HG03103 (cell line): ENCODE measurements around the gene COL18A1.

Source experiments
- ATAC-seq: cut with Tn5 transposase; IDR thresholded peaks from one replicate; pipeline ENCODE4 v1.9.1; 2021; ENCODE audit warnings: low read depth; ENCODE audit not compliant: unreplicated experiment

The COL18A1 gene

GRCh38 chr21:45396620-45396995 is 8.4 kb upstream of the COL18A1 start:
- ATAC-seq: no peak

GRCh38 chr21:45397381-45397780 is 7.6 kb upstream of the COL18A1 start:
- ATAC-seq: no peak

DNA sequence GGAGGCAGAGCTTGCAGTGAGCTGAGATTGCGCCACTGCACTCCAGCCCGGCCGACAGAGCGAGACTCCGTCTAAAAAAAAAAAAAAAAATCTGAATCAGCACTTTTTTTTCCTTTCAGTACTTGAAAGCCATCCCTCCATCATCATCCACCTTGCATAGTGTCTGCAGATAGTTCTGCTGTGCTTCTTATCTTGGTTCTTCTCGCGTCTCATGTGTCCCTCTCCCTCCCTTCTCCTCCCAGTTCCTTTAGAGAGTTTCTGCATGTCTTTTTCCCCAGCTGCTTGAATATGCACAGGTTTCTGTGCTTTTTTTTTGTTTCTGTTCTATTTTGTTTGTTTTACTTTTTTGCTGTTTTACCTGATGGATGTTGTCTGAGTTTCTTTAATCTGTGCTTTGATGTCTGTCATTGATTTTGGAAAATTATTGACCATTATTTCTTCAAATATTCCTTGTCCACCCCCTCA is 3.9 kb upstream of the COL18A1 start:
- ATAC-seq: no peak

GRCh38 chr21:45401916-45402900 is 2.8 kb upstream of the COL18A1 start:
- ATAC-seq: no peak

- no peak for ATAC-seq
Observed at GRCh38 chr21:45403133-45403824, 1.7 kb upstream of the COL18A1 start.

DNA sequence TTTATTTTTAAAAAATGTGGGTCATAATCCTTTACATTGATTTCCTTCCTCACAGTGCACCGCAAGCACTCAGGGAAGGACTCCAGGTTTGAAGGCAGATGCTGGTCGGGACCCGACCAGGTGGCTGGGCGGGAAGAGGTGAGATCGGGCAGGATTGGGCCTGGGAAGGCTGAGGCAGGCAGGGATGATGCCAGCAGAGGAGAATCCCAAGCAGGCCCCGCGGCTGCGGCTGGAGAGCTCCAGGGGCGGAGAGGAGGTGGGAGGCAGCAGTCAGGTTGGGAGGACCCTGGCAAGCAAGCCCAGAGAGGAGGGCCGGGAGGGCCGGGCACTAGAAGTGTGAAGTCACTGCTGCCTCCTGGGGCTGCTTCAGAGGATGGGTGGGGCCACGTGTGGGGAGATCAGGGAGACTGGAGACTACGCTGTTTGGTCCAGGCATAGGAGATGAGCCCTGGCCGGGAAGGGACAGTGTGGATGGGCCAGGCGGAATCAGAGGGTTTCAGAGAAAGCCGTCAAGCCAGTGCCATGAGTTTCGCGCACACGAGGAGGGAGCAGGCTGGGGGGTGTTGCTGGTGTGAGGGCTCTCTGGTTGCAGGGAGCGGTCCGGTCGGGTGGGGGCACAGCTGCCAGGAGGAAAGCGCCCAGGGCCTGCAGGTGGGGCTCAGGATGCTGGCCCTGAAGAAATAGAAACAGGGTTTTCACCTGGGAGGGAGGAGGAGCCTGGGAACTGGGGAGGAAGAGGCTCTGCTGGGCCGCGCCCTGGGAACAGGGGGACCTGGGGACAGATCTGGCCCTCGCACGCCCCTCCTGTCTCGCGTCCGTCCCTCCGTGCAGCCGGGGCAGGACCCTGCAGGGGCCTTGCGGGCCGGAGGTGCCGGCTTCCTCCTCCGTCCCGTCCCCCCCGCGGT is 888 bp upstream of the COL18A1 start:
- ATAC-seq: no peak

- no peak for ATAC-seq
Observed at GRCh38 chr21:45405271-45405818, 380 bp downstream of the COL18A1 start.

DNA sequence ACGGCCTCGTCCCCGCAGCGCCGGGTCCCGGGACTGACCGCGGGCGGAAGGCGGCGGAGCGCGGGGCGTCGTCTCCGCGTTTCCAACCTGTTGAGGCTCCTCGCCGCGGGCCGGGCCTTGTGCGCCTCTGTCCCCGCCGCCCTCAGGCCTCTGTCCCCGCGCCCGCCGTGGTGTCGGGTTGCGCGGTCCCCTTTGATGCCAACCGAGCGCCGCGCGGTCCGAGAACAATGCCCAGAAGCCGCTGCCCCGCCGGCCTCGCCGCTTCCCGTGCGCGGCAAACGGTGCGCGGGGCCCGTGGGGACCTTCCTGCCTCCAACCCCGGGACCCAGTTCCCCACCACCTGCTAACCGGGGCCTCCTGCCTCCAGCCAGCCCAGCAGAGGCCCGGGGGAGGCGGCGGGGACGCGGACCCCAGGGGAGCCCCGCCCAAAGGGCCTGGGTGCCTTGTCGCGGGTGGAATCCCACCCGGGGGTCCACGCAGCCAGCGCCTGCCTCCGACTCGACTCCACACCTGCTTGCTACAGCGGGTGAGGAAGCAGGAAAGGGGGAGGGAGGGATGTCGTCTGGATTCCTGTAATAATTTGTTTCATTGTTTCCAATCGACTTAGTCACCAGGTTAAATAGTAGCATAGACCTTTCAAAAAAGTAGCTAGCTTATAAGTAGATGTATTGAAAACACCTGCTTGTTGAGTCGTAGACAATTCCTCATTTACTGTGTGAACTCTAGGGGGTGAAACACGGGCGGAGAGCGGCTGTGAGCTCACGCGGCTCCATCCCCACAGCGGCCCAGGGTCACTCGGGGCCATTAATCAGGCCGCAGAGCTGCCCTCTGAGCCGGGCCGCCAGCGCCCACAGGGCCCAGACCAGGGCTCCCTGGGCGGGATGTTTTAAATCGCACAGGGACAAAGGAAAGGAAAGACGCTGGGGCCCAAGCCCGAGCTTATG is 1.1 kb downstream of the COL18A1 start:
- ATAC-seq: no peak

DNA sequence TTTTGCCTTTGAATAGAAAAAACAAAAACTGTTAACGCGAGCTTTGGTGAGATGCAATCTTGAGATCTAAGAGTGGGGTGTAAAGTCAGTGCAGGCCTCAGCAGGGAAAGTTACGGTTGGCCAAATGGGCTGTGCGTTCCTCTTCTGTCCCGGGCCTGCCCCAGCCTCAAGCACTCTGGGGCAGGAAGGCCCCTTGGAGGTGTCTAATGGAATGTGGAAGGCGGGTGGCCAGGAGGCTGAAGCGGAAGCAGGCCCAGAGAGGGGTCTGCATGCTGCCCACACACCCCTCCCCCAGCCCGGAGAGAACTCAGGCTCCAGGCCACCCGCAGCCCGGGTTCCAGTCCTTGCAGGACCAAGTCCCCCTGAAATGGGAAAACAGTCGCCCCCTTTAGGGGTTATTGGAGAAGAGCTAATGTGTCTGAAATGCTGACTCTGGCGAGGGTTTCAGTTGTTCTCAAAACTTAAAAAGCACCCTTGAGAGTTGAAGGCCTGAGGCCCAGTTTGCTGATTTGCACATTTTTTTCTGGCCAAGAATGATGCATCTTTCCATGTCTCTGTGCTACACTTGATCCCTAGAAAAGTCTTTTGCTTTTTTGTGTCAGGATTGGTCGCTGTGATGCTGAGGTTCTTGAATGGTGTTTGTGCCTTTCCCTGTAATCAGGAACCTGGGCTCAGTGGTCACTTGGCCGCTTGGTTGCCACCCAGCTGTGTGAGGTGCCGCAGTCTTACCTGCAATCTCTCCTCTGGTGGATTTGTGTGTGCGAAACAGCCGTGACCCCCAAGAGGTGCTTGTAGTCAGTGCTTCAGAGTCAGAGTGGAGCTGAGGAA is 2.0 kb downstream of the COL18A1 start:
- no peak for ATAC-seq

DNA sequence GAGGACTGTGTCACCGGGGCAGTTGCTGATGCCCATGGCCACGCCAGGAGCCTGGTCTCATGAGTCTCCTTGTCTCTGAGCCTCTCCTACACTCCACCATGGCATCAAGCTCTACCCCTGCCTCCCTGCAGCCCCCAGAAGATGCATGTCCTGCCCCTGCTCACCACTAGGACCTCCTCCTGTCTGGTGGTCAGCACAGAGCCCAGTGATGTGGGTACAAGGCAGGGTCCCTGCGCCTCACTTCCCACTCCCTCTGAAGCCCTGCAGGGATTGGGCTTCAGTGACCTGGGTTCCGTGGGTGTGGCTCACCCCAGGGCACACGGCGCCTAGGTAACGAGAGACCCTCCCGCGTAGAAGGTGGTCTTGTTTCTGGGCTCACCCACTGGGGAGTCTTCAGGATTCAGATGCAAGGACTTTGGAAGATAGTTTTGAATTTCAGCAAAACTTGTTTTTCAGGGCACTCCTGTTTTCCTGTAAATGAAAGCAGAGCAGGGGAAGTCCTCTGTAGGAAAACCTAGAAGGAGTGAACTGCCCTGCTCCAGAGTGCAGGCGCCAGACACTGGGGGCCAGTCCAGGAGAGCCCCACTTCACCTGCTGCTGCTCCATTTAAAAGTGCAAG is 2.8 kb downstream of the COL18A1 start:
- no peak for ATAC-seq

- no peak for ATAC-seq
Observed at GRCh38 chr21:45408271-45408791, 3.4 kb downstream of the COL18A1 start.

DNA sequence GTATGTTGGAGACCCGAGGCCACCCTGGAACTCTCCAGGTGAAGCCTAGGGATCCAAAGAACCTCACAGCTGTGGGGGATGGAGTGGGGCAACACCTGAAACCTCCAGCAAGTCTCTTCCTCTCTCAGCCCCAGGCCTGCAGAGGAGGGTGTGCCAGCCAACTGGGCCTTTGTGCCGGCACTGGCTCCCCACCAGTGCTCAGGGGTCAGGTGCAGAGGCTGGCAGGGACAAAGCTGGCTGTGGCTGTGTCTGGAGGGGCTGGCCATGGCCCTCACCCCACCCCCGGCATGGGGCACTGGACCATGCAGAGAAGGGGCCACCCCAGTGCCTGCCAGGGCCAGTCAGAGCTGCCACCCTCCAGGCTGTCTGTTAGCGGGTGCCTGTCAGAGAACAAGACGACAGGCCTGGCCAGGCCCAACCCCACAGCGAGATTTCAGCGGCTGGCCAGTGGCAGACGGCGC is 3.9 kb downstream of the COL18A1 start:
- ATAC-seq: no peak

DNA sequence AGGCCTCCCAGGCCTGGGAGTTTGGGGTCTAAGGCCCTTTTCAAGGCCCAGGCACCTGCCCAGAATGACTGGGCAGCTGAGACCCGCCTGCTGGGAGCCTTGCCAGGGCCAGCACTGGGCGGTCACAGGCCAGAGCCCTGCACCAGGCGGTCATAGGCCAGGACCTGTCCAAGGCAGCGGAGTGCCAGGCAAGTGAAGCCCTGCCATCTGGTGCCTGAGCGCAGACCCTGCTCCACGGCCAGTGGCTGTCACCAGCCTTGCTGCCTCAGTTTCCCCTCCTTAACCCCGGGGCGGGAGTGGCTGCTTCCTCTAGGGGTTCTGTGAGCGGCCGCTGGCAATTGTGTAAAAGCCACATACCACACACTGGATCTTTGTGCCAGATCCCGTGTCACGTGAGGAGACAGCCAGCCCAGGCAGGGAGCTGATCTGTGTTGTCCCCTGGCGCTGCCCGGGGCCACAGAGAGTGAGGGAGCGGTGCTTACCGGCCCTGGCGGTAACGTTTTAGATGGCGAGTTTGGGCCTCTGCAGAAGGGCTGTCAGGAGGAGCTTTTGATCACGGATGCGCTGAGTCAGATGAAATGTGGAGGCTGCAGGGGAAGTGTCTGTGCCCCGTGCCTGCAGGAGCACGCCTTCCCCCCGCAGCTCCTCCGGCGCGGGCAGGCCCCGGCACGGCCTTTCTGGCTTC is 4.6 kb downstream of the COL18A1 start:
- no peak for ATAC-seq

DNA sequence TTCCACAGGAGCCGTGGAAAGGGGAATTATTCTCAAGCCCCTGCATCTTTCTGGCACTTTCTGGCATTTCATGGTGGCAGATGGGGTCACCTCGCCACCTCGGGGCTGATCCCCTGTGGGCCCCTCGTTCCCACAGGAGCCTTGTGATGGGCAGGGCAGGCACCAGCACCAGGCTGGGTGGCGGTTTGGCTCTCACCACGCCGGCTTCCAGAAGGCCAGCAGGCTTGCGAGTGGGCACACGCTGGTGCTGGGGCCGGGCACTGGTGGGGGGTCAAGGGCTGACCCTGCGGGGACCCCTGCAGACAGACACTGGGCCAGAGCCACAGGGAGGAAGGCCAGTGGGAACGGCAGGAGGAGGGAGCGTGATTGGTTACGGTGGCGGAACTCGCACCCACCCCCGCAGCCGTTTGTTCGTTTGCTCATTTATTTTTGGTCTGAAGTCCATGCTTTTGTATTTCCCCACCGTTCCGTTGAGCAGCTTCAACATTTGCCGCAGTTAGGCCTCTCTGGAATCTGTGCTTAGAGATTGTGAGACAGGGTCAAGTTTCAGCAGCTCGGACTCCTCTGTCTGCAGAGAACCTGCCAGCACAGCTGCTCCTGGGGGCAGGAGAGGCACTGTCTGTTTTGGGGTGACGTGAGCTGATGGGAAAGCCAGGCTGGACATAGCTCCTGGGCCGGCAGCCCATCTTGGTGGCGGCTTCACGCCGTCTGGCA is 5.3 kb downstream of the COL18A1 start:
- no peak for ATAC-seq

DNA sequence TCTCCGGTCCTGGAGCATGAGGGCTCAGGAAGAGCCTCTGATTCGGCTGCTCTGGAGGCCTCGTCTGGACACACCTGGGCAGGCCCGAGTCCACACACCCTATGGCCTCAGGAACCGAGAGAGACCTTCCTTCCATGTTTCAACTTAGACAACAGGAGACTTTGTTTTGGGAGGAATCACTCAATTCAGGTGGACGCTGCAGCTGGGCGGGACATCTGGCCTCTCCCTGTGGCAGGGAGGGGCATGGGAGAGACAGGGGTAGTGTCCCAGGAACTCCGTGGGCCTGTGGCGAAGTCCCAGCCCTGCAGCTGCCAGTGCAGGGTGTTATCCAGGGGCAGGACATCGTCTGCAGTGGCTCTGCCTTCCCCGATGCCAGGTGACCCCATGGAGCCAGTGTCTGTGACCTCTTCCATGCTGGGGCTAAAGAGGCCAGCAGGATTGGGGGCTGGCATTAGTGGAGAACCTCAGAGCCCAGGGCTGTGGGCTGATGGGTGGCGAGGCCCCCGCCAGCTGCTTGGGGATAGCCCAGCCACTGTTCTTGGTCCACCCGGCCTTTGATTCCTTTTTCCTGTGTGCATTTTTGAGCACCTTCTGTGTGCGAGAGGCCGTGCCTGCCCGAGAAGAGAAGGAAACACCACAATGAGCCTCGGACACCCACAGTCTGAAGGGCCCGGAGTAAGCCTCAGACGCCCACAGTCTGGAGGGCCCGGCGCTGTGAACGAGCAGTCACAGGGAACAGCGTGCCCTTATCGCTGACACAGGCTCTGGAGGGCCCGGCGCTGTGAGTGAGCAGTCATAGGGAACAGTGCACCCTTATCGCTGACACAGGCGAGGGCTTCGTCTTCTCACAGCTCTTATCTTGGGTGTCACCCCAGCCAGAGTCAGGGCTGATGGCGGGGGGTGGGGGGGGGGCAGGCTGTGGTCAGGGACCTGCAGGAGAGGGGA is 6.2 kb downstream of the COL18A1 start:
- ATAC-seq: no peak
